Measurements from ENCODE around the gene TEX48.
A peak's percentile ranks its signal among the peaks of the same experiment; 100 is the strongest.

The TEX48 gene

GRCh38 chr9:114681594-114682332, at the start of gene TEX48:
Gene TEX48, minus strand, starts transcription at chr9:114682192. Its CDS starts 10,469 bp downstream, at chr9:114671723.
- peak; percentile 49 to 76 for DNase-seq (ENCODE audit: extremely low read depth in 1 of 2, low read depth in 1 of 2)

DNA sequence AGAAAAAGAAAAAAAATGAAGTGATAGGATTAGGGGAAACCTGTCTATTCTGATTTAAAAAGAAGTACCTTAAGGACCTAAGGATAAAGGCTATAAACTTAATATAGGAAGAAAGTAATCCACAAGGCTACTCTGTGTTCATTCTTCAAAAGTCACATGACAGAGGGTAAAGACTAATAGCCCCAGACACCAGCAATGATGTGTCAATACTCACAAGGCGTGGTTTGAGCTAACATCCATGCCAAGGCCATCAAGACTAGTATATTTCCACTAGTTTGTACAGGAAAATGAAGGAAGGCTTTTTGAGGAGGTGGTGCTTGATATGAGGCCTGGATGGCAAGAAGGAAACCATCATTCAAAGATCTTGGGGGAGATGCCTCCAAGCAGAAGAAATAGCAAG, 49.7 kb upstream of the TEX48 start:
- no peak for DNase-seq (ENCODE audit: extremely low read depth in 1 of 2, low read depth in 1 of 2)

- no peak for DNase-seq (ENCODE audit: extremely low read depth in 1 of 2, low read depth in 1 of 2)
Observed at GRCh38 chr9:114729706-114730105, 47.7 kb upstream of the TEX48 start.

GRCh38 chr9:114725930-114726329, 43.9 kb upstream of the TEX48 start:
- no peak for DNase-seq (ENCODE audit: extremely low read depth in 1 of 2, low read depth in 1 of 2)

DNA sequence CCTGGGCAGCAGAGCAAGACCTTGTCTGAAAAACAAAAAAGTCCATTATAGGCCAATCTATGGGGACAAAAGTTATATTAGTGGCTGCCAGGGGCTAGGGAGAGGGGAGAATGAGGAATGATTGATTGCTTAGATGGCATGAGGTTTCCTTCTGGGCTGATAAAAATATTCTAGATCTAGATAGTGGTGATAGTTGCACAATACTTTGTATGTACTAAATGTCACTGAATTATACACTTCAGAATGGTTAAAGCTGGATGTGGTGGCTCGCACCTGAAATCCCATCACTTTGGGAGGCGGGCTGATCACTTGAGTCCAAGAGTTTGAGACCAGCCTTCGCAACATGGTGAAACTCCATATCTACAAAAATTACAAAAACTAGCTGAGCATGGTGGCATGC, 42.8 kb upstream of the TEX48 start:
- no peak for DNase-seq (ENCODE audit: extremely low read depth in 1 of 2, low read depth in 1 of 2)

GRCh38 chr9:114723931-114724330, 41.9 kb upstream of the TEX48 start:
- no peak for DNase-seq (ENCODE audit: extremely low read depth in 1 of 2, low read depth in 1 of 2)

DNA sequence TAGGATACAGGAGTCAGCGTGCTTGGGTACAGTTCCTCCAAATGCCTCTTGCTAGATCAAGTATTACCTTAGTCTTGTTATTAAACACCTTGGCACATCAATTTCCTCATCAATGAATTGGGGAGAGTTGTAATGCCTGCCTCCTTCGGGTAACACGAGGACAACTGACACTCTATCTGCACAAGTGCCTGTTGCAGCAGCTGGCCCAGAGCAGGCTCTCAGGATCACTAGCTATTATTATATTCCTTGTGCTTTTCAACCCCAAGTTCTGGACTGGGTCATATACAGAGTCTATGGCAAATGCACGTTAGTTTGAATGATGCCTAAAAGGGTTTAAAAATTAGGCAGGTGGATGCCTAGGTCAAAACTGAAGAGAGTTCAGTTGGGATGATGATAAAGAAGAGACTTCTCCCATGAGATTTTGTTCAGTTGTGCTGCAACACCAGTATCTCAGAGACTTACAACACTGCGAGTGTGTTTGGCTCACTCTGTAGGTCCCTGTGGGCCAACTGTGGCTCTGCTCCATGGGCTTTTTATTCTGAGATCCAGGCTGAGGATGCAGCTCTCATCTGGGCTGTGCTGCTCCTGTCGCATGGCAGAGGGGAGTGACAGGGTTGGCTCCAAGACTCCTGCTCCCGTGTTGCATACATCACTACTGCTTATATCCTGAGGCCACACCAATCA, 41.1 kb upstream of the TEX48 start:
- DNase-seq (ENCODE audit: extremely low read depth in 1 of 2, low read depth in 1 of 2) = no peak

DNA sequence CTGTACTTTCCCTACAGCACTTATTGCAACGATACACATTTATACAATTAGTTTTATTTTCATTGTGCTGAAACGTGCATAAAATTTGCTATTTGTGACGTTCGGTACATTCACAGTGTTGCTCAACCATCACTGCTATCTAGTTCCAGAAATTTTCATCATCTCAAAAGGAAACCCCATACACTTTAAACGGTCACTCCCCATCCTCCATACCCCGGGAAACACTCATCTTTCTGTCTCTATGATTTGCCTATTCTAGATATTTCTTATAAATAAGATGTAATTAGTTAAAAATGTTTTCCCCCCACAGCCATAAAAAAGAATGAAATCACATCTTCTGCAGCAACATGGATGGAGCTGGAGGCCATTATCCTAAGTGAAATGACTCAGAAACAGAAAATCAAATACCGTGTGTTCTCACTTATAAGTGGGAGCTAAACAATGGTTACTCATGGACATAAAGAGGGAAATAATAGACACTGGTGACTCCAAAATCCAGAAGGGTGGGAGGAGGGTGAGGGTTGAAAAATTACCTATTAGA, 40.2 kb upstream of the TEX48 start:
- no peak for DNase-seq (ENCODE audit: extremely low read depth in 1 of 2, low read depth in 1 of 2)

DNA sequence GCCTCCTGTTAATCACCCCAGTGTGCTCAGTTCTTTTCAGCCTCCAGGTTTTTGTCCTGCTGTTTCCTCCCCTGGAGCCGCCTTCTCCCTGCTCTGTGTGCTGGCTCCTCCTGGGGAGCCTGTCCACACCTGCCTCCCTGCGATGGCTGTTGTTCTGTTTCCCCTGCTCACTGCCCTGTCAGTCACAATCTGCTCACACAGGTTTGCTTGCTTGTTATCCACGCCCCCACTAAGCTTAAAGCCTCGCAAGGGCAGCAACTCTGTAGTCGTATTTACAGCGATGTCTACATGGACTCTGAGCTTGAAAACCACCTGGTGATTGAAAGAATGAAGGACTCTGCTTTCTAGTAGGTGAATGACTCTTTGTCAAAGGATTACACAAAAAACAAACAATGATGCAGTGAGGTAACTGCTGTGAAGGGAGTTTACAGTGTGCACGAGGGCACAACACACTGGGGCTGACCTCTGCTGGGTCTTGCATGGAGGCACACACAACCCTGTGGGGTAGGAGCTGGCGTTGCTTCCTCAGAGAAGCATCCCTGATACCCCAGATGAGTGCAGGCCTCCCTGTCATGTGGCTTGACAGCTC, 39.6 kb upstream of the TEX48 start:
- DNase-seq (ENCODE audit: extremely low read depth in 1 of 2, low read depth in 1 of 2) = no peak

GRCh38 chr9:114720086-114720676, 38.2 kb upstream of the TEX48 start:
- DNase-seq (ENCODE audit: extremely low read depth in 1 of 2, low read depth in 1 of 2) = no peak

DNA sequence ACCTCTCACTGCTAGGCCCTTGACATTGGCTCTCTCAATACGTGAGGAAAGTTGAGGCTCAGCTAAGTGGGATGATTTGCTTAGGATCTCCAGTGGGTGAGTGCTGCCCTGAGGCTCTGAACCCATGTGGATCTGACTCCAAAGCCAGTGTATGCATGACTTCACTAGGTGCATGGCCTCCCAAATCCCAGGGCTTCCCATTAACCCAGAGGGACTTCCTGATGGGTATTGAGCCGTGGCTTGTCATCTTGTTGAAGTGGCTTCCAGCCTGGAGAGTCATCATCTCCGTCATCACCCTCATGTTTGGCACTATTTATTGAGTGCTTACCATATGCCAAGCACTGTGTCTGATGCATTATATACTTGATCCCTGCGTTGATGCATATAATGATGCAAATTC, 37.3 kb upstream of the TEX48 start:
- DNase-seq (ENCODE audit: extremely low read depth in 1 of 2, low read depth in 1 of 2) = no peak

- DNase-seq (ENCODE audit: extremely low read depth in 1 of 2, low read depth in 1 of 2) = peak; percentile 79 to 93
Observed at GRCh38 chr9:114718801-114719221, 36.8 kb upstream of the TEX48 start.

DNA sequence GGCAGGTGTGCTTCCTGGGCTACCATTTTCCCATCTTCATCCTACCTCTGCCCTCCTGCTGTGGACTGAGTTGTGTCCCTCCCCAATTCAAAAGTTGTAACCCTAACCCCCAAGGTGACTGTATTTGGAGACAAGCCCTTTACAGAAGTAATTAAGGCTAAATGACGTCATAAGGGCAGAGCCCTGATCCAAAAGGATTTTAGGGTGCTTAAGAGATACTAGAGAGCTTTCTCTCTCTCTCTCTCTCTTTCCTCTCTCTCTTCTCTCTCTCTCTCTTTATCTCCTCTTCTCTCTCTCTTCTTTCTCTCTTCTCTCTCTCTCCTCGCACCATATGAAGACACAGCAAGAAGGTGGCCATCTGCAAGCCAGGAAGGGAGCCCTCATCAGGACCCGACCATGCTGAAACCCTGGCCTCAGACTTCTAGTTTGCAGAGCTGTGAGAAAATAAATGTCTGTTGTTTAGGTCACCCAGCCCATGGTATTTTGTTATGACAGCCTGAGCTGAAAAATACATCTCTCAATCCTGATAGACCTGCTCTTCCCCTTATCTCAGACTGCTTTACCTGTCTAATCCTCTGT, 36.0 kb upstream of the TEX48 start:
- DNase-seq (ENCODE audit: extremely low read depth in 1 of 2, low read depth in 1 of 2) = no peak

- no peak for DNase-seq (ENCODE audit: extremely low read depth in 1 of 2, low read depth in 1 of 2)
Observed at GRCh38 chr9:114709636-114710035, 27.6 kb upstream of the TEX48 start.

DNA sequence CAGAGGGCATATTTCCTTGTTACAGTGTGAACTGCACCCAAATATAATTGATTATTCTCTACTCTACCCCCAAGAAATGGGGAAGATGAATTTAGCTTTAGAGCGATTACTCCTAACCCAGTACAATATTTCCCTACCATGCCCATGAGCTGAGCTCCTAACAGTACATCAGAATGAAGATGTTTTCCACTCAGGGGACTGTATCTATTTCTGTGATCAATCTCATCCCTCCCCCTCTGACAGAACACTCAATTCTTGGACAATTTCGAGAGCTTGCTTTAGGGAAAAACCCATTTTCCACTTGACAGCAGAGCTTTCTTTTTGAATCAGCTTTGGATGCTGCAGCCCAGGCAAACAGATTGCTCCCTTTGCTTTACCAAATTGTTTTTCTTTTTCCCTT, 24.7 kb upstream of the TEX48 start:
- no peak for DNase-seq (ENCODE audit: extremely low read depth in 1 of 2, low read depth in 1 of 2)

DNA sequence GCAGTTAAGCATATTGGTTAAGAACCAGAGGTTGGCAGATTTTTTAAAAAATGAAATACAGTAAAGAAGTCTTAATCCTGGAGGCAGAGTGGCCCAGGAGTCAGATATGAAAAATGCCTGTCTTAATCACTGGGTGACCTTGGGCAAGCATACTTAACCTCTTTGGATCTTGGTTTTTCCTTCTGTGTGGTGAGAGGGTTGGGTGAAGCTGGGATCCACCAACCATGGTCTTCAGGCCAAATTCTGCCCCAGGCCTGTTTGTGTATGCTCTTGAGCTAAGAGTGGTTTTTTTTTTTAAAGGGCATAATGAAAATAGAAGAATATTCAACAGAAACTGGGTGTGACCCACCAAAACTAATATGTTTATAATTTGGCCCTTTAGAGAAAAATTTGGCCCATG, 20.0 kb upstream of the TEX48 start:
- DNase-seq (ENCODE audit: extremely low read depth in 1 of 2, low read depth in 1 of 2) = no peak

DNA sequence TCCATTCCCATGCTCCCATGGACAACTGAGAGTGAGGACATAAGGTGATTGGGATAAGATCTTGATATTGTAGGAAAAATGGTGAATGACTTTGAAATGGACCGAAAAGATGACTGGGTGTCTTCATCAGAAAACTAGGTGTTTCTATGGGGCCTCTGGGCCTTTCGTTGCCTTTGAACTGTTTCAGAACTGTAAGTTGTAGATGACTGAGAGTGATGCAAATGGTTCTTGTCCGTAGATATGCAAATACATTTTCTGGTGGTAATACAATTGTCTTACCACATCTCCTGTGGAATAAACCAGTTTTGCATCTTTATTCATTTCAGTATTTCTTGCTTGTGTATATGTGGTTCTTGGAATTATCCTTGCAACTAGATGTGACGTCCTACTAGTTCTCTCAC, 16.0 kb upstream of the TEX48 start:
- DNase-seq (ENCODE audit: extremely low read depth in 1 of 2, low read depth in 1 of 2) = no peak

DNA sequence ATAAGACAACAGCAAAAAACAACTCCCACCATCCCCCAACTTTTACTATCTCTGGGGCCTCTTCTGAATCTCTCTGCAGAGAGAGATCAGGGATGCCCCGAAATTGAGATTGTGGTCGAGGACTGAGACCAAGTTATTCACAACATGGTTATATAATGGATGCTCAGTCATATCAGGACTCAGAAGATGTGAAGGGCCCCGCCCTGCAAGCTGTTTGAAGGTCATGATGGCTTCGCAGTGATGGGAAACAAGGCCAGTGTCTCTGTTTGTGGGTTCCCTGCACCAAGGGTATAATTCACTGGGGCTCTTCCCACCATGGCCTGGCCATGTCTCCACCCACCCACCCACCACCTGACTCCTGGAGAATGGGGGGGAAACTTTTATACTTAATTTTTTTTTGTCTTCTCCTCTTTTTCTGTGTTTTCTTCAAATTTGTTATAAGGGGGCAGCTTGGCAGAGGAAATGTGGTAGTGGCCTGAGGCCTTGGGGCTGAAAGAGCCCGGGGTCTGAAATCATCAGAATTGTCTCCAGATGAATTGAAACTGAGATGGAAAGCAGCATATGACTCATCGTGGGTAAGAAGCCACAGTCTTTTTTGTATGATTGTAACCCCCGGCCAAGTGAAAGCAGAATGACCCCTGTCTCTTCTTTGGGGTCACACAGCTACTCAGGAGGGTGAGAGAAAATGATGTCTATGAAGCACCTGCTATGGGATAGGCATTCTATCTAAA, 15.0 kb upstream of the TEX48 start:
- DNase-seq (ENCODE audit: extremely low read depth in 1 of 2, low read depth in 1 of 2) = peak; percentile 51 to 79

GRCh38 chr9:114695948-114696347, 14.0 kb upstream of the TEX48 start:
- no peak for DNase-seq (ENCODE audit: extremely low read depth in 1 of 2, low read depth in 1 of 2)

DNA sequence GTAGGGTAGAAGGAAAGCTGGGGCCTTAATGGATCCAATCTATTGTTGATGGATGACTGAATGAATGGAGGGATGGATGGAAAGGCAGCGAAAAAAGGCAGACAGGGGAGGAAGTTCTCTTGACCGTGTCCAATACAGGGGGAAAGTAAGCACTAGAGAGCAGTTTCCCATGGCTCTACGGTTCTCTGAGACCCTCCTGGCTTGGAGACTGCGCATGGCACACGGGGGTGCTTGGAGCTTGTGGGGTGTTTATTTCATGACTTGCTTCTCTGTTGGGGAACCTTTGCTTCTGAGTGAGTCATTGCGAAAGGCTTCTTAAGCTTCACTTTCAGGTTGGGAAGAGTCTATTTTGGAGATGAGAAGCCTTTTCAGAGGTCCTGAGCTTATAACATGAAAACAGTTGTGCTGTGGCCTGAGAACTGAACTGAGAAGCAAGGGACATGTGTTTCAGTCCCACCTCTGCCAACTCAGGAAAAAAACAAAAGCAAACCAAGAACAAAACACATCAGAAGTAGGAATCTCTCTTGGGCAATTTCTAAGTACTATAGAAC, 12.8 kb upstream of the TEX48 start:
- no peak for DNase-seq (ENCODE audit: extremely low read depth in 1 of 2, low read depth in 1 of 2)
